ENCODE measurements around the gene CEP85L. TPM values are rescaled to one million over a fixed set of nuclear protein-coding genes. Genes with fewer than 3 reads are reported as not detected.
"Not testable (repeated sequence)": the region's sequence is repeated elsewhere in the genome, so short reads cannot be mapped to it uniquely, and the experiment has no call there.

CEP85L gene
- total RNA-seq, 1 experiment from 2014 or later: 4.9 TPM

GRCh38 chr6:118421312-118421711 is 230.1 kb downstream of the CEP85L start:
- DNase-seq (ENCODE audit: low read depth, low spot score); H3K79me2 ChIP-seq (ENCODE audit: insufficient read depth, low read length); H2AFZ ChIP-seq (ENCODE audit: low read depth, low read length, poor library complexity, severe bottlenecking); H3K27me3 ChIP-seq (ENCODE audit: insufficient read depth, low read length); ATAC-seq; H3K4me2 ChIP-seq (ENCODE audit: low read length); H3K4me3 ChIP-seq (replicated peaks in 1 of 2; ENCODE audit: low read depth in 1 of 2, low read length in 2 of 2); H3K9ac ChIP-seq (ENCODE audit: low read length); CTCF ChIA-PET; POLR2A ChIA-PET; H3K9me3 ChIP-seq (ENCODE audit: control insufficient read depth in 1 of 2, insufficient read depth in 1 of 2, low read depth in 1 of 2, low read length in 2 of 2); BruUV-seq (replicated peaks); H3K36me3 ChIP-seq (ENCODE audit: control insufficient read depth in 1 of 2, insufficient read depth in 2 of 2, low read length in 2 of 2); RAD21 ChIA-PET (ENCODE audit: low non-redundant PET in 1 of 2, low total read pairs in 2 of 2, uncharacterized antibody in 2 of 2, unreplicated experiment in 2 of 2); H3K9me2 ChIP-seq (ENCODE audit: insufficient read depth); H3K4me1 ChIP-seq (ENCODE audit: control insufficient read depth in 1 of 2, insufficient read depth in 2 of 2, low read length in 2 of 2); intact Hi-C loops (cut with micrococcal nuclease); H4K20me1 ChIP-seq (ENCODE audit: insufficient read depth); H3K27ac ChIP-seq (ENCODE audit: low read depth, low read length): not testable (repeated sequence)

DNA sequence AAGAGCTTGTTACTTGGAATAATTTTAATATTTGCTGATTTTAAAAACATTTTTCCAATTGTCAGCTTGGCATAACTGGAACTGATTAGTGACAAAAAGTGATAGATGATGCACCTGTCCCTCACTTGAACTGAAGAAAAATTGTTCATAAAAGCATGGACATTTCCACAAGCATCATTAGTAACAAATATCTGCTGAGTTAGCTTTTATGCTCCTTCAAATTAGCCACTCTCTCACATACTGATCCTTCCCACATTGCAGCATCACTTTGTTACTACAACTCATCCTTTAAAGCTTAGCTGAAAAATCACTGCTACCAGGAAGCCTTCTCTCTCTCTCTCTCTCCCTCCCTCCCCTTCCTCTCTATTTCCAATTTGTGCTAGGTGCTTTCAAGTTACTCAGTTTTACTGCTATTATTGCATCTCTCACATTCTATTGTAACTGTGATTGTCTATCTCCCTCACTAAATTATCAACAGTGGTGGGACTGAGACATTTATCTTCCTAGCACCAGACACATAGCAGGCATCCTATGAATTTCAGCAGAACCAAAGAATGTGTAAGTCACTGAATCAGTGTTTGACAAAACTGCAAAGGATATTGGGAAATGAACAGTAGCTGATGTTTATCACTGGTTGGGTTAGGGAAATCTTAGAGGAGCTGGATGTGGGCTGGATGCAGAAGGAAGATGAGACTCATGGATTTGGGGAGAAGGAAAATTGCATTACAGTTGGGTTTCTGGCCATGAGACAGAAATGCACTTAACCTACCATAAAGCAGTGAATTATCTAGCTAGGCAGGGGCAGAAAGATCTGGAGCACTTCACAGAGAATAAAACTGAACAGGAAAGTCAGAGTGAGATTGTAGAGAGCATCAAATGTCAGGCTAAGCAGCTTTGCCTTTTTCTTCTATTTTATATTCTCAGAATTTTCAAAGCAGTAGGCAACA is 231.7 kb downstream of the CEP85L start:
- intact Hi-C loops (cut with micrococcal nuclease): no loop called here
- Histone ChIP-seq H3K9me2 (ENCODE audit: insufficient read depth) (no peaks in the 10 kb centered on the region), H4K20me1 (ENCODE audit: insufficient read depth) (no peaks in the 10 kb centered on the region), H3K27ac (ENCODE audit: low read depth, low read length) (no peak overlapping the region), H3K4me3 (replicated peaks in 1 of 2; ENCODE audit: low read depth in 1 of 2, low read length in 2 of 2) (no peak overlapping the region), H2AFZ (ENCODE audit: low read depth, low read length, poor library complexity, severe bottlenecking) (no peak overlapping the region), H3K36me3 (ENCODE audit: control insufficient read depth in 1 of 2, insufficient read depth in 2 of 2, low read length in 2 of 2) (no peaks in the 10 kb centered on the region), H3K9ac (ENCODE audit: low read length) (no peak overlapping the region), H3K4me1 (ENCODE audit: control insufficient read depth in 1 of 2, insufficient read depth in 2 of 2, low read length in 2 of 2) (no peaks in the 10 kb centered on the region), H3K27me3 (ENCODE audit: insufficient read depth, low read length) (no peaks in the 10 kb centered on the region), H3K79me2 (ENCODE audit: insufficient read depth, low read length) (no peaks in the 10 kb centered on the region), H3K9me3 (ENCODE audit: control insufficient read depth in 1 of 2, insufficient read depth in 1 of 2, low read depth in 1 of 2, low read length in 2 of 2) (no peaks in the 10 kb centered on the region), H3K4me2 (ENCODE audit: low read length) (no peak overlapping the region)
- RAD21 ChIA-PET (ENCODE audit: low non-redundant PET in 1 of 2, low total read pairs in 2 of 2, uncharacterized antibody in 2 of 2, unreplicated experiment in 2 of 2): no interaction called here
- no TSS peak for BruUV-seq (replicated peaks)
- ATAC-seq: no peak
- CTCF ChIA-PET: no interaction called here
- POLR2A ChIA-PET: no interaction called here
- DNase-seq (ENCODE audit: low read depth, low spot score): no peak
- no peak for TF ChIP-seq SP1 (IDR thresholded peaks at IDR 0.05; ENCODE audit: low read depth)
- TF ChIP-seq ZBTB33 (IDR thresholded peaks at IDR 0.05; ENCODE audit: extremely low read depth, insufficient replicate concordance, low read length): no peak
- TF ChIP-seq, protein P1, sequence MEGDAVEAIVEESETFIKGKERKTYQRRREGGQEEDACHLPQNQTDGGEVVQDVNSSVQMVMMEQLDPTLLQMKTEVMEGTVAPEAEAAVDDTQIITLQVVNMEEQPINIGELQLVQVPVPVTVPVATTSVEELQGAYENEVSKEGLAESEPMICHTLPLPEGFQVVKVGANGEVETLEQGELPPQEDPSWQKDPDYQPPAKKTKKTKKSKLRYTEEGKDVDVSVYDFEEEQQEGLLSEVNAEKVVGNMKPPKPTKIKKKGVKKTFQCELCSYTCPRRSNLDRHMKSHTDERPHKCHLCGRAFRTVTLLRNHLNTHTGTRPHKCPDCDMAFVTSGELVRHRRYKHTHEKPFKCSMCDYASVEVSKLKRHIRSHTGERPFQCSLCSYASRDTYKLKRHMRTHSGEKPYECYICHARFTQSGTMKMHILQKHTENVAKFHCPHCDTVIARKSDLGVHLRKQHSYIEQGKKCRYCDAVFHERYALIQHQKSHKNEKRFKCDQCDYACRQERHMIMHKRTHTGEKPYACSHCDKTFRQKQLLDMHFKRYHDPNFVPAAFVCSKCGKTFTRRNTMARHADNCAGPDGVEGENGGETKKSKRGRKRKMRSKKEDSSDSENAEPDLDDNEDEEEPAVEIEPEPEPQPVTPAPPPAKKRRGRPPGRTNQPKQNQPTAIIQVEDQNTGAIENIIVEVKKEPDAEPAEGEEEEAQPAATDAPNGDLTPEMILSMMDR (IDR thresholded peaks at IDR 0.05 in 2 of 3, conservative IDR thresholded peaks at IDR 0.05 in 1 of 3; ENCODE audit: borderline replicate concordance in 1 of 3, insufficient read depth in 1 of 3, low read depth in 2 of 3, low read length in 2 of 3): no peak
- TF ChIP-seq ZNF274 (IDR thresholded peaks at IDR 0.05; ENCODE audit: low read depth, low read length): no peak
- TF ChIP-seq MAX (IDR thresholded peaks at IDR 0.05): no peak
- no peak for TF ChIP-seq EZH2 (IDR thresholded peaks at IDR 0.05)
- no peak for TF ChIP-seq CEBPB (IDR thresholded peaks at IDR 0.05; ENCODE audit: low read depth)
- TF ChIP-seq, protein P2, sequence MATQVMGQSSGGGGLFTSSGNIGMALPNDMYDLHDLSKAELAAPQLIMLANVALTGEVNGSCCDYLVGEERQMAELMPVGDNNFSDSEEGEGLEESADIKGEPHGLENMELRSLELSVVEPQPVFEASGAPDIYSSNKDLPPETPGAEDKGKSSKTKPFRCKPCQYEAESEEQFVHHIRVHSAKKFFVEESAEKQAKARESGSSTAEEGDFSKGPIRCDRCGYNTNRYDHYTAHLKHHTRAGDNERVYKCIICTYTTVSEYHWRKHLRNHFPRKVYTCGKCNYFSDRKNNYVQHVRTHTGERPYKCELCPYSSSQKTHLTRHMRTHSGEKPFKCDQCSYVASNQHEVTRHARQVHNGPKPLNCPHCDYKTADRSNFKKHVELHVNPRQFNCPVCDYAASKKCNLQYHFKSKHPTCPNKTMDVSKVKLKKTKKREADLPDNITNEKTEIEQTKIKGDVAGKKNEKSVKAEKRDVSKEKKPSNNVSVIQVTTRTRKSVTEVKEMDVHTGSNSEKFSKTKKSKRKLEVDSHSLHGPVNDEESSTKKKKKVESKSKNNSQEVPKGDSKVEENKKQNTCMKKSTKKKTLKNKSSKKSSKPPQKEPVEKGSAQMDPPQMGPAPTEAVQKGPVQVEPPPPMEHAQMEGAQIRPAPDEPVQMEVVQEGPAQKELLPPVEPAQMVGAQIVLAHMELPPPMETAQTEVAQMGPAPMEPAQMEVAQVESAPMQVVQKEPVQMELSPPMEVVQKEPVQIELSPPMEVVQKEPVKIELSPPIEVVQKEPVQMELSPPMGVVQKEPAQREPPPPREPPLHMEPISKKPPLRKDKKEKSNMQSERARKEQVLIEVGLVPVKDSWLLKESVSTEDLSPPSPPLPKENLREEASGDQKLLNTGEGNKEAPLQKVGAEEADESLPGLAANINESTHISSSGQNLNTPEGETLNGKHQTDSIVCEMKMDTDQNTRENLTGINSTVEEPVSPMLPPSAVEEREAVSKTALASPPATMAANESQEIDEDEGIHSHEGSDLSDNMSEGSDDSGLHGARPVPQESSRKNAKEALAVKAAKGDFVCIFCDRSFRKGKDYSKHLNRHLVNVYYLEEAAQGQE (IDR thresholded peaks at IDR 0.05; ENCODE audit: low read depth): no peak
- TF ChIP-seq SIN3A (IDR thresholded peaks at IDR 0.05; ENCODE audit: low read depth): no peak
- TF ChIP-seq YY1 (IDR thresholded peaks at IDR 0.05; ENCODE audit: extremely low read depth, insufficient replicate concordance, low read depth, low read length): no peak

All from HCT116 (cell line).